Stimulated activated CD8-positive, alpha-beta memory T cell treated with anti-CD3 and anti-CD28 coated beads, Interleukin-15, amount 100 ng/mL, for 24 hours (primary cell): ENCODE data around the gene MFSD8.
"Not testable (repeated sequence)": the region's sequence is repeated elsewhere in the genome, so short reads cannot be mapped to it uniquely, and the experiment has no call there.

Source experiments
- DNase-seq: peaks from one replicate; pipeline ENCODE4 v3.0.0-alpha.2; 2020; ENCODE audit warnings: low read depth

Gene MFSD8

GRCh38 chr4:127965062-127965802 is at the start of gene MFSD8, which contains the start of gene ABHD18:
MFSD8 (minus strand) TSS chr4:127965173; CDS start chr4:127965133, 40 bp downstream.
ABHD18 (plus strand) TSS chr4:127965406; CDS start chr4:127982956, 17,550 bp downstream.
- DNase-seq = peak; percentile 94

- DNase-seq = no peak
Observed at GRCh38 chr4:128009428-128009827, 44.5 kb upstream of the MFSD8 start.

GRCh38 chr4:128006592-128006991 is 41.6 kb upstream of the MFSD8 start:
- no peak for DNase-seq

- DNase-seq = no peak
Observed at GRCh38 chr4:127997534-127998388, 32.8 kb upstream of the MFSD8 start.

- DNase-seq = not testable (repeated sequence)
Observed at GRCh38 chr4:127996521-127996920, 31.5 kb upstream of the MFSD8 start.

GRCh38 chr4:127995776-127996175 is 30.8 kb upstream of the MFSD8 start:
- no peak for DNase-seq

- DNase-seq = no peak
Observed at GRCh38 chr4:127993151-127993550, 28.2 kb upstream of the MFSD8 start.

- no peak for DNase-seq
Observed at GRCh38 chr4:127988638-127989037, 23.7 kb upstream of the MFSD8 start.

GRCh38 chr4:127985989-127986388 is 21.0 kb upstream of the MFSD8 start:
- no peak for DNase-seq

GRCh38 chr4:127982445-127982844 is 17.5 kb upstream of the MFSD8 start:
- DNase-seq = no peak

- DNase-seq = no peak
Observed at GRCh38 chr4:127978930-127979329, 14.0 kb upstream of the MFSD8 start.

GRCh38 chr4:127975121-127975770 is 10.3 kb upstream of the MFSD8 start:
- no peak for DNase-seq

GRCh38 chr4:127970925-127971324 is 6.0 kb upstream of the MFSD8 start:
- DNase-seq = not testable (repeated sequence)

- DNase-seq = no peak
Observed at GRCh38 chr4:127968586-127968985, 3.6 kb upstream of the MFSD8 start.

- no peak for DNase-seq
Observed at GRCh38 chr4:127967141-127967775, 2.3 kb upstream of the MFSD8 start.

GRCh38 chr4:127965803-127966175 is 816 bp upstream of the MFSD8 start:
- peak; percentile 23 for DNase-seq

GRCh38 chr4:127964426-127965061 is 429 bp downstream of the MFSD8 start:
- DNase-seq = peak; percentile 1

- DNase-seq = not testable (repeated sequence)
Observed at GRCh38 chr4:127963633-127964398, 1.2 kb downstream of the MFSD8 start.

- DNase-seq = no peak
Observed at GRCh38 chr4:127959794-127960193, 5.2 kb downstream of the MFSD8 start.

- DNase-seq = no peak
Observed at GRCh38 chr4:127957105-127957504, 7.9 kb downstream of the MFSD8 start.

- no peak for DNase-seq
Observed at GRCh38 chr4:127936974-127937373, 28.0 kb downstream of the MFSD8 start.
